ENCODE measurements around the gene SMOC1. TPM values are rescaled to one million over a fixed set of nuclear protein-coding genes. Genes with fewer than 3 reads are reported as not detected.

Gene SMOC1
- total RNA-seq, 2 experiments from 2014 or later = not detected

- DNase-seq = no peak
- CTCF ChIA-PET = interaction anchor here (0.6 kb wide), 1 partner anchor 455 kb away, joined by 5 read pairs; no protein-coding TSS in a partner anchor
- Mint-ChIP-seq H3K27me3 (ENCODE audit: low read depth) (no peaks in the 10 kb centered on the region), H3K27ac (no peak overlapping the region), H3K4me3 (no peak overlapping the region), H3K36me3 (ENCODE audit: low read depth) (no peaks in the 10 kb centered on the region), H3K4me1 (ENCODE audit: low read depth) (peaks cover 6% of the 10 kb centered on the region), H3K9me3 (no peaks in the 10 kb centered on the region)
- intact Hi-C loops (cut with micrococcal nuclease) = no loop called here
These were observed 170.9 kb downstream of the SMOC1 start for GRCh38 chr14:70050136-70050535.

- Mint-ChIP-seq H3K36me3 (ENCODE audit: low read depth) (no peaks in the 10 kb centered on the region), H3K4me3 (no peak overlapping the region), H3K27me3 (ENCODE audit: low read depth) (peaks cover 2% of the 10 kb centered on the region), H3K9me3 (no peaks in the 10 kb centered on the region), H3K27ac (no peak overlapping the region), H3K4me1 (ENCODE audit: low read depth) (peaks cover 6% of the 10 kb centered on the region)
- CTCF ChIA-PET = interaction anchor here (0.7 to 1.0 kb wide), 3 partner anchors 21 to 235 kb away, joined by 3 read pairs; no protein-coding TSS in a partner anchor
- DNase-seq = peak; percentile 53
- intact Hi-C loops (cut with micrococcal nuclease) = no loop called here
These were observed 173.8 kb downstream of the SMOC1 start for GRCh38 chr14:70052990-70053389.

GRCh38 chr14:70057519-70058136 lies 178.4 kb downstream of the SMOC1 start:
- Mint-ChIP-seq H3K4me1 (ENCODE audit: low read depth) (peaks cover under 1% of the 10 kb centered on the region), H3K27ac (no peak overlapping the region), H3K4me3 (no peak overlapping the region), H3K27me3 (ENCODE audit: low read depth) (peaks cover 5% of the 10 kb centered on the region), H3K36me3 (ENCODE audit: low read depth) (no peaks in the 10 kb centered on the region), H3K9me3 (no peaks in the 10 kb centered on the region)
- intact Hi-C loops (cut with micrococcal nuclease) = no loop called here
- CTCF ChIA-PET = interaction anchor here (1.1 to 1.4 kb wide), 2 partner anchors 44 to 244 kb away, joined by 3 read pairs; no protein-coding TSS in a partner anchor
- DNase-seq = no peak

- Mint-ChIP-seq H3K27ac (no peak overlapping the region), H3K9me3 (no peaks in the 10 kb centered on the region), H3K36me3 (ENCODE audit: low read depth) (no peaks in the 10 kb centered on the region), H3K4me3 (no peak overlapping the region), H3K4me1 (ENCODE audit: low read depth) (no peaks in the 10 kb centered on the region), H3K27me3 (ENCODE audit: low read depth) (peaks cover 8% of the 10 kb centered on the region)
- CTCF ChIA-PET = no interaction called here
- DNase-seq = no peak
- intact Hi-C loops (cut with micrococcal nuclease) = no loop called here
These were observed 180.3 kb downstream of the SMOC1 start for GRCh38 chr14:70059545-70059944.

GRCh38 chr14:70061108-70061507 lies 181.9 kb downstream of the SMOC1 start:
- H3K4me3 Mint-ChIP-seq = no peak overlapping the region
- CTCF ChIA-PET = no interaction called here
- DNase-seq = no peak
- no peaks in the 10 kb centered on the region for H3K36me3 Mint-ChIP-seq (ENCODE audit: low read depth)
- H3K27ac Mint-ChIP-seq = no peak overlapping the region
- peaks cover 8% of the 10 kb centered on the region for H3K27me3 Mint-ChIP-seq (ENCODE audit: low read depth)
- no peaks in the 10 kb centered on the region for H3K4me1 Mint-ChIP-seq (ENCODE audit: low read depth)
- intact Hi-C loops (cut with micrococcal nuclease) = no loop called here
- H3K9me3 Mint-ChIP-seq = no peaks in the 10 kb centered on the region

GRCh38 chr14:70064136-70064865 lies 185.1 kb downstream of the SMOC1 start:
- intact Hi-C loops (cut with micrococcal nuclease) = no loop called here
- no peak overlapping the region for H3K4me3 Mint-ChIP-seq
- no peaks in the 10 kb centered on the region for H3K36me3 Mint-ChIP-seq (ENCODE audit: low read depth)
- no peak for DNase-seq
- CTCF ChIA-PET = no interaction called here
- H3K9me3 Mint-ChIP-seq = no peaks in the 10 kb centered on the region
- no peaks in the 10 kb centered on the region for H3K4me1 Mint-ChIP-seq (ENCODE audit: low read depth)
- peaks cover 11% of the 10 kb centered on the region for H3K27me3 Mint-ChIP-seq (ENCODE audit: low read depth)
- no peak overlapping the region for H3K27ac Mint-ChIP-seq

GRCh38 chr14:70067810-70068209 lies 188.6 kb downstream of the SMOC1 start:
- Mint-ChIP-seq H3K27ac (no peak overlapping the region), H3K4me1 (ENCODE audit: low read depth) (no peaks in the 10 kb centered on the region), H3K4me3 (no peak overlapping the region), H3K36me3 (ENCODE audit: low read depth) (no peaks in the 10 kb centered on the region), H3K9me3 (no peaks in the 10 kb centered on the region), H3K27me3 (ENCODE audit: low read depth) (peaks cover 8% of the 10 kb centered on the region)
- intact Hi-C loops (cut with micrococcal nuclease) = no loop called here
- no peak for DNase-seq
- CTCF ChIA-PET = no interaction called here

GRCh38 chr14:70069186-70069585 lies 190.0 kb downstream of the SMOC1 start:
- intact Hi-C loops (cut with micrococcal nuclease) = no loop called here
- CTCF ChIA-PET = interaction anchor here (1.3 kb wide), 1 partner anchor 250 kb away, joined by 7 read pairs; no protein-coding TSS in a partner anchor
- Mint-ChIP-seq H3K27me3 (ENCODE audit: low read depth) (peaks cover 5% of the 10 kb centered on the region), H3K36me3 (ENCODE audit: low read depth) (no peaks in the 10 kb centered on the region), H3K4me1 (ENCODE audit: low read depth) (no peaks in the 10 kb centered on the region), H3K4me3 (no peak overlapping the region), H3K27ac (no peak overlapping the region), H3K9me3 (no peaks in the 10 kb centered on the region)
- no peak for DNase-seq

GRCh38 chr14:70073924-70074566 lies 194.8 kb downstream of the SMOC1 start:
- no peaks in the 10 kb centered on the region for H3K4me1 Mint-ChIP-seq (ENCODE audit: low read depth)
- H3K9me3 Mint-ChIP-seq = no peaks in the 10 kb centered on the region
- peaks cover 2% of the 10 kb centered on the region for H3K27me3 Mint-ChIP-seq (ENCODE audit: low read depth)
- H3K27ac Mint-ChIP-seq = no peak overlapping the region
- CTCF ChIA-PET = interaction anchor here (0.6 to 3.2 kb wide), 24 partner anchors 9 to 260 kb away, joined by 3 to 24 read pairs (median 4); no protein-coding TSS in a partner anchor
- peak; percentile 81 for DNase-seq
- H3K36me3 Mint-ChIP-seq (ENCODE audit: low read depth) = no peaks in the 10 kb centered on the region
- intact Hi-C loops (cut with micrococcal nuclease) = loop anchor here (1.0 kb wide), 2 partner anchors 255 to 343 kb away; no protein-coding TSS in a partner anchor
- no peak overlapping the region for H3K4me3 Mint-ChIP-seq

GRCh38 chr14:70077005-70077404 lies 197.8 kb downstream of the SMOC1 start:
- intact Hi-C loops (cut with micrococcal nuclease) = no loop called here
- Mint-ChIP-seq H3K4me1 (ENCODE audit: low read depth) (no peaks in the 10 kb centered on the region), H3K27ac (no peak overlapping the region), H3K36me3 (ENCODE audit: low read depth) (no peaks in the 10 kb centered on the region), H3K4me3 (no peak overlapping the region), H3K9me3 (no peaks in the 10 kb centered on the region), H3K27me3 (ENCODE audit: low read depth) (peaks cover 9% of the 10 kb centered on the region)
- DNase-seq = no peak
- CTCF ChIA-PET = no interaction called here

GRCh38 chr14:70077720-70078119 lies 198.5 kb downstream of the SMOC1 start:
- Mint-ChIP-seq H3K4me3 (no peak overlapping the region), H3K36me3 (ENCODE audit: low read depth) (no peaks in the 10 kb centered on the region), H3K27ac (no peak overlapping the region), H3K9me3 (no peaks in the 10 kb centered on the region), H3K27me3 (ENCODE audit: low read depth) (peaks cover 12% of the 10 kb centered on the region), H3K4me1 (ENCODE audit: low read depth) (no peaks in the 10 kb centered on the region)
- CTCF ChIA-PET = interaction anchor here (1.0 kb wide), 1 partner anchor 13 kb away, joined by 3 read pairs; no protein-coding TSS in a partner anchor
- intact Hi-C loops (cut with micrococcal nuclease) = no loop called here
- DNase-seq = no peak

GRCh38 chr14:70078329-70078728 lies 199.1 kb downstream of the SMOC1 start:
- intact Hi-C loops (cut with micrococcal nuclease) = no loop called here

More at GRCh38 chr14:70078329-70078728, 199.1 kb downstream of the SMOC1 start:
- Mint-ChIP-seq H3K27me3 (ENCODE audit: low read depth) (peaks cover 12% of the 10 kb centered on the region), H3K36me3 (ENCODE audit: low read depth) (no peaks in the 10 kb centered on the region), H3K27ac (no peak overlapping the region), H3K9me3 (no peaks in the 10 kb centered on the region), H3K4me3 (no peak overlapping the region), H3K4me1 (ENCODE audit: low read depth) (no peaks in the 10 kb centered on the region)
- CTCF ChIA-PET = interaction anchor here (1.0 kb wide), 1 partner anchor 13 kb away, joined by 3 read pairs; no protein-coding TSS in a partner anchor
- DNase-seq = no peak

Measured in activated naive CD4-positive, alpha-beta T cell treated with anti-CD3 and anti-CD28 coated beads for 36 hours (primary cell).